ENCODE data around the gene TRIP12.

GRCh38 chr2:229905601-229906000 lies 16.2 kb downstream of the TRIP12 start:
- TF ChIP-seq CTCF (IDR thresholded peaks at IDR 0.05) (no peak), POLR2A (IDR thresholded peaks at IDR 0.05) (no peak)
